Measurements from ENCODE around the gene FAM227A. TPM values are rescaled to one million over a fixed set of nuclear protein-coding genes. Genes with fewer than 3 reads are reported as not detected.

FAM227A gene
- total RNA-seq, 2 donors from 2014 or later: 9.1 to 14.9 TPM

GRCh38 chr22:38638216-38638615, 18.0 kb downstream of the FAM227A start:
- Histone ChIP-seq H3K27ac (ENCODE audit: low read depth, low read length) (no peak overlapping the region), H3K9me3 (ENCODE audit: control insufficient read depth, low read length) (no peaks in the 10 kb centered on the region), H3K27me3 (ENCODE audit: control insufficient read depth, insufficient read depth, low read length, poor library complexity, severe bottlenecking) (no peaks in the 10 kb centered on the region), H3K36me3 (ENCODE audit: control insufficient read depth, insufficient read depth, low read length) (peaks cover 53% of the 10 kb centered on the region), H3K9ac (ENCODE audit: extremely low read depth, low read length, poor library complexity, severe bottlenecking) (no peak overlapping the region), H3K4me1 (ENCODE audit: control insufficient read depth, insufficient read depth, low read length) (no peaks in the 10 kb centered on the region), H3K4me3 (ENCODE audit: low read length) (no peak overlapping the region)
- H3K27ac Mint-ChIP-seq: no peak overlapping the region
- no peak for TF ChIP-seq CTCF (conservative IDR thresholded peaks at IDR 0.05)
- H3K36me3 Mint-ChIP-seq (ENCODE audit: low read depth): peaks cover 49% of the 10 kb centered on the region
- H3K27me3 Mint-ChIP-seq (ENCODE audit: insufficient read depth): no peaks in the 10 kb centered on the region
- no peaks in the 10 kb centered on the region for H3K4me1 Mint-ChIP-seq
- no peak for DNase-seq
- H3K4me3 Mint-ChIP-seq: no peak overlapping the region
- 93 to 100% methylated on average over 2 of the region's 2 CpGs for WGBS, 2 experiments (ENCODE audit: insufficient coverage in 1 of 2, insufficient read length in 1 of 2)
- H3K9me3 Mint-ChIP-seq: no peaks in the 10 kb centered on the region

- Histone ChIP-seq H3K27me3 (ENCODE audit: control insufficient read depth, insufficient read depth, low read length, poor library complexity, severe bottlenecking) (no peaks in the 10 kb centered on the region), H3K4me1 (ENCODE audit: control insufficient read depth, insufficient read depth, low read length) (peaks cover 2% of the 10 kb centered on the region), H3K9me3 (ENCODE audit: control insufficient read depth, low read length) (no peaks in the 10 kb centered on the region), H3K36me3 (ENCODE audit: control insufficient read depth, insufficient read depth, low read length) (peaks cover 29% of the 10 kb centered on the region), H3K27ac (ENCODE audit: low read depth, low read length) (no peak overlapping the region), H3K4me3 (ENCODE audit: low read length) (no peak overlapping the region), H3K9ac (ENCODE audit: extremely low read depth, low read length, poor library complexity, severe bottlenecking) (no peak overlapping the region)
- DNase-seq: no peak
- Mint-ChIP-seq H3K36me3 (ENCODE audit: low read depth) (peaks cover 50% of the 10 kb centered on the region), H3K4me1 (peaks cover 14% of the 10 kb centered on the region), H3K27me3 (ENCODE audit: insufficient read depth) (no peaks in the 10 kb centered on the region), H3K9me3 (no peaks in the 10 kb centered on the region), H3K27ac (no peak overlapping the region), H3K4me3 (no peak overlapping the region)
- no peak for TF ChIP-seq CTCF (conservative IDR thresholded peaks at IDR 0.05)
- WGBS, 2 experiments (ENCODE audit: insufficient coverage in 1 of 2, insufficient read length in 1 of 2): 80 to 100% methylated on average over 2 to 3 of the region's 3 CpGs
Measured at GRCh38 chr22:38632528-38632927, 23.7 kb downstream of the FAM227A start.

- H3K36me3 ChIP-seq (ENCODE audit: control insufficient read depth, insufficient read depth, low read length): peaks cover 22% of the 10 kb centered on the region
- 93% methylated on average over 9 of the region's 9 CpGs for WGBS, 2 experiments (ENCODE audit: insufficient coverage in 1 of 2, insufficient read length in 1 of 2)
- H3K4me3 ChIP-seq (ENCODE audit: low read length): no peak overlapping the region
- H3K27ac Mint-ChIP-seq: no peak overlapping the region
- H3K9me3 ChIP-seq (ENCODE audit: control insufficient read depth, low read length): no peaks in the 10 kb centered on the region
- peaks cover 14% of the 10 kb centered on the region for H3K4me1 Mint-ChIP-seq
- H3K36me3 Mint-ChIP-seq (ENCODE audit: low read depth): peaks cover 47% of the 10 kb centered on the region
- TF ChIP-seq CTCF (conservative IDR thresholded peaks at IDR 0.05): no peak
- no peaks in the 10 kb centered on the region for H3K27me3 Mint-ChIP-seq (ENCODE audit: insufficient read depth)
- H3K9ac ChIP-seq (ENCODE audit: extremely low read depth, low read length, poor library complexity, severe bottlenecking): no peak overlapping the region
- H3K27me3 ChIP-seq (ENCODE audit: control insufficient read depth, insufficient read depth, low read length, poor library complexity, severe bottlenecking): no peaks in the 10 kb centered on the region
- H3K4me3 Mint-ChIP-seq: no peak overlapping the region
- no peaks in the 10 kb centered on the region for H3K9me3 Mint-ChIP-seq
- H3K4me1 ChIP-seq (ENCODE audit: control insufficient read depth, insufficient read depth, low read length): peaks cover 2% of the 10 kb centered on the region
- no peak for DNase-seq
- H3K27ac ChIP-seq (ENCODE audit: low read depth, low read length): no peak overlapping the region
Measured at GRCh38 chr22:38631724-38632123, 24.5 kb downstream of the FAM227A start.
